Measurements from ENCODE around the gene LRRC8B.
"Not testable (repeated sequence)": the region's sequence is repeated elsewhere in the genome, so short reads cannot be mapped to it uniquely, and the experiment has no call there.

LRRC8B gene

GRCh38 chr1:89606227-89606980 is 81.8 kb downstream of the LRRC8B start:
- DNase-seq (ENCODE audit: low read depth in 2 of 2, low spot score in 1 of 2): no peak

GRCh38 chr1:89607156-89607555 is 82.5 kb downstream of the LRRC8B start:
- DNase-seq (ENCODE audit: low read depth in 2 of 2, low spot score in 1 of 2): no peak

GRCh38 chr1:89607586-89608318 is 83.1 kb downstream of the LRRC8B start:
- DNase-seq (ENCODE audit: low read depth in 2 of 2, low spot score in 1 of 2): no peak

- no peak for DNase-seq (ENCODE audit: low read depth in 2 of 2, low spot score in 1 of 2)
These were observed 83.8 kb downstream of the LRRC8B start for GRCh38 chr1:89608319-89608983.

- DNase-seq (ENCODE audit: low read depth in 2 of 2, low spot score in 1 of 2): no peak
These were observed 84.5 kb downstream of the LRRC8B start for GRCh38 chr1:89608984-89609725.

- DNase-seq (ENCODE audit: low read depth in 2 of 2, low spot score in 1 of 2): no peak
These were observed 85.3 kb downstream of the LRRC8B start for GRCh38 chr1:89609781-89610456.

GRCh38 chr1:89610457-89611011 is 85.9 kb downstream of the LRRC8B start:
- DNase-seq (ENCODE audit: low read depth in 2 of 2, low spot score in 1 of 2): no peak

- DNase-seq (ENCODE audit: low read depth in 2 of 2, low spot score in 1 of 2): no peak
These were observed 87.1 kb downstream of the LRRC8B start for GRCh38 chr1:89611721-89612120.

- no peak for DNase-seq (ENCODE audit: low read depth in 2 of 2, low spot score in 1 of 2)
These were observed 89.3 kb downstream of the LRRC8B start for GRCh38 chr1:89613928-89614327.

GRCh38 chr1:89615676-89616598 is 91.3 kb downstream of the LRRC8B start:
- DNase-seq (ENCODE audit: low read depth in 2 of 2, low spot score in 1 of 2): no peak

- DNase-seq (ENCODE audit: low read depth in 2 of 2, low spot score in 1 of 2): no peak
These were observed 92.4 kb downstream of the LRRC8B start for GRCh38 chr1:89616844-89617627.

- DNase-seq (ENCODE audit: low read depth in 2 of 2, low spot score in 1 of 2): no peak
These were observed 96.0 kb downstream of the LRRC8B start for GRCh38 chr1:89620664-89621063.

- DNase-seq (ENCODE audit: low read depth in 2 of 2, low spot score in 1 of 2): no peak
These were observed 98.3 kb downstream of the LRRC8B start for GRCh38 chr1:89622895-89623294.

GRCh38 chr1:89624314-89624713 is 99.7 kb downstream of the LRRC8B start:
- DNase-seq (ENCODE audit: low read depth in 2 of 2, low spot score in 1 of 2): no peak

GRCh38 chr1:89624715-89625323 is 100.2 kb downstream of the LRRC8B start:
- no peak for DNase-seq (ENCODE audit: low read depth in 2 of 2, low spot score in 1 of 2)

GRCh38 chr1:89627596-89627962 is 103.0 kb downstream of the LRRC8B start:
- no peak for DNase-seq (ENCODE audit: low read depth in 2 of 2, low spot score in 1 of 2)

- DNase-seq (ENCODE audit: low read depth in 2 of 2, low spot score in 1 of 2): no peak
These were observed 104.5 kb downstream of the LRRC8B start for GRCh38 chr1:89629146-89629545.

GRCh38 chr1:89629600-89629999 is 105.0 kb downstream of the LRRC8B start:
- DNase-seq (ENCODE audit: low read depth in 2 of 2, low spot score in 1 of 2): not testable (repeated sequence)

Measured in stimulated activated CD8-positive, alpha-beta memory T cell treated with anti-CD3 and anti-CD28 coated beads, Interleukin-4, amount 100 ng/mL, for 1 hour (primary cell).